HG02885 (cell line): ENCODE results near the gene SEMA4G.

ENCODE experiments used
- ATAC-seq: cut with Tn5 transposase; IDR thresholded peaks from one replicate; pipeline ENCODE4 v1.9.1; 2021; ENCODE audit warnings: mild to moderate bottlenecking; ENCODE audit not compliant: unreplicated experiment, poor library complexity

The SEMA4G gene

GRCh38 chr10:100986623-100986951 lies 17.3 kb downstream of the SEMA4G start:
- no peak for ATAC-seq

- peak; percentile 85 for ATAC-seq
Measured at GRCh38 chr10:100986952-100987684, 17.8 kb downstream of the SEMA4G start, which contains the start of the genes MRPL43 and TWNK. MRPL43 (minus strand) TSS chr10:100987497; CDS start chr10:100987443, 54 bp downstream. TWNK (plus strand) TSS chr10:100987543; CDS start chr10:100988211, 668 bp downstream.

GRCh38 chr10:100987685-100988049 lies 18.4 kb downstream of the SEMA4G start:
- no peak for ATAC-seq

- no peak for ATAC-seq
Measured at GRCh38 chr10:100988166-100988565, 18.9 kb downstream of the SEMA4G start.

GRCh38 chr10:100989088-100989487 lies 19.8 kb downstream of the SEMA4G start:
- ATAC-seq: no peak

GRCh38 chr10:100993986-100994708 lies 24.8 kb downstream of the SEMA4G start:
- ATAC-seq: no peak

- ATAC-seq: no peak
Measured at GRCh38 chr10:100995181-100995580, 25.9 kb downstream of the SEMA4G start.

- ATAC-seq: no peak
Measured at GRCh38 chr10:100996678-100997359, 27.5 kb downstream of the SEMA4G start.

- peak; percentile 35 for ATAC-seq
Measured at GRCh38 chr10:100997360-100998182, 28.3 kb downstream of the SEMA4G start.

- peak; percentile 25 for ATAC-seq
Measured at GRCh38 chr10:100998183-100998990, 29.1 kb downstream of the SEMA4G start.

GRCh38 chr10:100998991-100999741 lies 29.9 kb downstream of the SEMA4G start:
- ATAC-seq: peak; percentile 59

GRCh38 chr10:100999742-101000126 lies 30.4 kb downstream of the SEMA4G start, which contains the start of gene LZTS2:
LZTS2 (plus strand) TSS chr10:100999808; CDS start chr10:101002539, 2,731 bp downstream.
- ATAC-seq: no peak

GRCh38 chr10:101000127-101000914 lies 31.0 kb downstream of the SEMA4G start:
- ATAC-seq: no peak

- ATAC-seq: no peak
Measured at GRCh38 chr10:101000915-101001658, 31.8 kb downstream of the SEMA4G start.

- ATAC-seq: no peak
Measured at GRCh38 chr10:101001659-101002035, 32.3 kb downstream of the SEMA4G start.

GRCh38 chr10:101002456-101002855 lies 33.2 kb downstream of the SEMA4G start:
- no peak for ATAC-seq

GRCh38 chr10:101003639-101004206 lies 34.4 kb downstream of the SEMA4G start:
- ATAC-seq: no peak
